GM12801 (cell line): ENCODE measurements around the gene CAPZA2.

ENCODE experiments used
- CTCF ChIP-seq: IDR thresholded peaks from one replicate; pipeline ENCODE4 v1.5.1; 2011; ENCODE audit warnings: control low read depth; ENCODE audit not compliant: insufficient read length; ENCODE audit errors: extremely low read depth

The CAPZA2 gene

GRCh38 chr7:116934580-116934979, 72.2 kb downstream of the CAPZA2 start:
- TF ChIP-seq CTCF, result no peak

DNA sequence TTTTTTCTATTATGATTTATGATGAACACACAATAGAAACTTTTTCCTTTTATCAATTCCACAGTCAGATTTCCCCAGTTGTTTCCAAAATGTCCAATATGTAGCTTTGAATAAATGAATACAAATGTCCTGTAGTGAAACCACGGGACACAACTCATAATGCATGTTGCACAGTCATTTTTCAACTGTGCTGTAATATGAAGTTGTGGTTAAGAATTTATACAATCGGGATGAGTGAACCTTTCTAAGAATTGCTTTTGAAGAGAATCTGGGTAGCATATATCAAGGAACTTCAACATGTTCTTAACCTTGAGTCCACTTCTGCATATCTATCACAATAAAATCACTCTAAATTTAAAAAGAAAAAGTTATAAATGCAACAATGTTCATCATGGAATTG, 76.3 kb downstream of the CAPZA2 start:
- no peak for TF ChIP-seq CTCF

GRCh38 chr7:116940689-116941370, 78.4 kb downstream of the CAPZA2 start:
- no peak for TF ChIP-seq CTCF

DNA sequence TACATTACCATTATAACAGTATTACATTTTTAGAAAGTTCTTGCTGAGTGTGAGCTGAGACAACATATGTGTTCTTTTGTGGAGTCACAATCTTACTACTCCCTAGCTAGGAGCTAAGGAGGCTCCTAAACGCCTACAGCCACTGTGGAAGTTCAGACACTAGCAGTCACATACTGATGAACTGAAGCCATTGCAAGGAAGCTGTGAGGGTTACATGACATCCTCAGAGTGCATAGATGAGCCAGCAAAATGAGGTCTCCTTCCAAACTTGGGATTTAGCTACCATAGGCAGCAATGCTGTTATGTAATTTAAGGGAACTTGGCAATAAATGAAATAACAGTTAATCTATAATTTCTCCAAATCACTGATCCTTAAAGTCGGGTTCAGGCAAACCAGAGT, 80.1 kb downstream of the CAPZA2 start:
- no peak for TF ChIP-seq CTCF

GRCh38 chr7:116948934-116949333, 86.5 kb downstream of the CAPZA2 start:
- TF ChIP-seq CTCF, result no peak

- no peak for TF ChIP-seq CTCF
These were observed 87.8 kb downstream of the CAPZA2 start for GRCh38 chr7:116949941-116950801.

GRCh38 chr7:116950889-116951351, 88.5 kb downstream of the CAPZA2 start:
- TF ChIP-seq CTCF, result no peak
